SK-N-SH treated with all-trans-retinoic acid at 6 μM for 48 hours (cell line): ENCODE data around the gene AFG1L.

Source experiments
- ATAC-seq: fragments of 200-7000 bp; cut with Tn5 transposase; 3 replicates; pipeline ENCODE4 v1.9.1; 2020; ENCODE audit warnings: mild to moderate bottlenecking, moderate library complexity
- ARNTL ChIP-seq: fragments of 450-650 bp; formaldehyde crosslinking; IDR thresholded peaks from 2 replicates; pipeline ENCODE4 v1.5.0; 2020; ENCODE audit warnings: low read depth, mild to moderate bottlenecking, moderate library complexity, borderline replicate concordance
- BACH2 ChIP-seq: fragments of 250-450 bp; sonication (Bioruptor Pico); IDR thresholded peaks from 2 replicates; pipeline ENCODE4 v1.9.0; 2021; ENCODE audit warnings: mild to moderate bottlenecking, borderline replicate concordance
- CREB5 ChIP-seq: fragments of 250-450 bp; sonication (Bioruptor Pico); IDR thresholded peaks from 2 replicates; pipeline ENCODE4 v1.5.1; 2020; ENCODE audit warnings: low read depth, mild to moderate bottlenecking, moderate library complexity
- CSRNP3 ChIP-seq: fragments of 250-450 bp; sonication (Bioruptor Pico); IDR thresholded peaks from 2 replicates; pipeline ENCODE4 v1.5.1; 2021; ENCODE audit warnings: mild to moderate bottlenecking, moderate library complexity
- ESRRG ChIP-seq: fragments of 250-450 bp; sonication (Bioruptor Pico); IDR thresholded peaks from 2 replicates; pipeline ENCODE4 v1.6.1; 2021; ENCODE audit warnings: mild to moderate bottlenecking
- GLIS3 ChIP-seq: fragments of 250-450 bp; sonication (Bioruptor Pico); IDR thresholded peaks from 2 replicates; pipeline ENCODE4 v1.5.0; 2020; ENCODE audit warnings: mild to moderate bottlenecking, moderate library complexity
- ISL1 ChIP-seq: fragments of 250-450 bp; sonication (Bioruptor Pico); IDR thresholded peaks from 2 replicates; pipeline ENCODE4 v2.1.2; 2022; ENCODE audit warnings: mild to moderate bottlenecking, moderate library complexity
- OSR1 ChIP-seq: fragments of 250-450 bp; sonication (Bioruptor Pico); IDR thresholded peaks from 2 replicates; pipeline ENCODE4 v1.8.0; 2022; ENCODE audit warnings: moderate library complexity, mild to moderate bottlenecking, inconsistent platforms
- PATZ1 ChIP-seq: fragments of 250-450 bp; sonication (Bioruptor Pico); IDR thresholded peaks from 2 replicates; pipeline ENCODE4 v1.8.0; 2020; ENCODE audit warnings: mild to moderate bottlenecking, moderate library complexity, borderline replicate concordance
- POU6F1 ChIP-seq: fragments of 250-450 bp; sonication (Bioruptor Pico); IDR thresholded peaks from 2 replicates; pipeline ENCODE4 v1.8.0; 2021; ENCODE audit warnings: low read depth, mild to moderate bottlenecking, moderate library complexity, borderline replicate concordance
- PPARA ChIP-seq: fragments of 250-450 bp; sonication (Bioruptor Pico); IDR thresholded peaks from 2 replicates; pipeline ENCODE4 v1.5.0; 2020; ENCODE audit warnings: mild to moderate bottlenecking, borderline replicate concordance
- RARB ChIP-seq: fragments of 250-450 bp; sonication (Bioruptor Pico); IDR thresholded peaks from 2 replicates; pipeline ENCODE4 v1.8.0; 2021; ENCODE audit warnings: mild to moderate bottlenecking, moderate library complexity
- TCF4 ChIP-seq: fragments of 250-450 bp; sonication (Bioruptor Pico); IDR thresholded peaks from 2 replicates; pipeline ENCODE4 v1.8.0; 2021; ENCODE audit warnings: mild to moderate bottlenecking, moderate library complexity, borderline replicate concordance
- TOX ChIP-seq: fragments of 250-450 bp; sonication (Bioruptor Pico); IDR thresholded peaks from 2 replicates; pipeline ENCODE4 v1.8.0; 2021; ENCODE audit warnings: mild to moderate bottlenecking, moderate library complexity, borderline replicate concordance
- TSHZ2 ChIP-seq: fragments of 250-450 bp; sonication (Bioruptor Pico); IDR thresholded peaks from 2 replicates; pipeline ENCODE4 v1.5.0; 2020; ENCODE audit warnings: mild to moderate bottlenecking, moderate library complexity
- ZFP3 ChIP-seq: fragments of 250-450 bp; sonication (Bioruptor Pico); IDR thresholded peaks from 2 replicates; pipeline ENCODE4 v1.5.0; 2020; ENCODE audit warnings: mild to moderate bottlenecking, moderate library complexity
- ZFP30 ChIP-seq: fragments of 450-650 bp; formaldehyde crosslinking; IDR thresholded peaks from 2 replicates; pipeline ENCODE4 v1.5.0; 2022; ENCODE audit warnings: mild to moderate bottlenecking, moderate library complexity
- ZNF70 ChIP-seq: fragments of 450-650 bp; formaldehyde crosslinking; IDR thresholded peaks from 2 replicates; pipeline ENCODE4 v1.5.0; 2020; ENCODE audit warnings: mild to moderate bottlenecking, moderate library complexity
- ZNF8 ChIP-seq: fragments of 450-650 bp; formaldehyde crosslinking; IDR thresholded peaks from 2 replicates; pipeline ENCODE4 v1.5.0; 2020; ENCODE audit warnings: mild to moderate bottlenecking, moderate library complexity

The AFG1L gene

GRCh38 chr6:108419934-108420609, 125.2 kb downstream of the AFG1L start:
- ATAC-seq: no peak
- TF ChIP-seq TOX (no peak), ZFP30 (no peak), TCF4 (CRISPR knock-in tag) (no peak), TSHZ2 (CRISPR knock-in tag) (no peak)

GRCh38 chr6:108421366-108421765, 126.5 kb downstream of the AFG1L start:
- no peak for TF ChIP-seq OSR1 (CRISPR knock-in tag)
- TF ChIP-seq ISL1: no peak
- no peak for ATAC-seq

GRCh38 chr6:108423982-108424705, 129.3 kb downstream of the AFG1L start:
- ATAC-seq: no peak
- TF ChIP-seq ARNTL (CRISPR knock-in tag) (no peak), ZFP3 (CRISPR knock-in tag) (no peak), PPARA (no peak), GLIS3 (no peak), ZNF70 (CRISPR knock-in tag) (no peak), ZNF8 (CRISPR knock-in tag) (no peak), PATZ1 (CRISPR knock-in tag) (no peak), CSRNP3 (no peak), OSR1 (CRISPR knock-in tag) (no peak)

GRCh38 chr6:108425428-108425827, 130.6 kb downstream of the AFG1L start:
- ATAC-seq: no peak
- TF ChIP-seq CSRNP3 (no peak), RARB (CRISPR knock-in tag) (no peak), ZFP30 (no peak), CREB5 (no peak), TSHZ2 (CRISPR knock-in tag) (no peak), PATZ1 (CRISPR knock-in tag) (no peak), PPARA (no peak), BACH2 (no peak), ESRRG (CRISPR knock-in tag) (no peak), ARNTL (CRISPR knock-in tag) (no peak), POU6F1 (no peak)
